ENCODE results near the gene CCDC124.
A peak's percentile ranks its signal among the peaks of the same experiment; 100 is the strongest.

CCDC124 gene

GRCh38 chr19:17937371-17937900, 4.6 kb downstream of the CCDC124 start:
- no peak for DNase-seq

DNA sequence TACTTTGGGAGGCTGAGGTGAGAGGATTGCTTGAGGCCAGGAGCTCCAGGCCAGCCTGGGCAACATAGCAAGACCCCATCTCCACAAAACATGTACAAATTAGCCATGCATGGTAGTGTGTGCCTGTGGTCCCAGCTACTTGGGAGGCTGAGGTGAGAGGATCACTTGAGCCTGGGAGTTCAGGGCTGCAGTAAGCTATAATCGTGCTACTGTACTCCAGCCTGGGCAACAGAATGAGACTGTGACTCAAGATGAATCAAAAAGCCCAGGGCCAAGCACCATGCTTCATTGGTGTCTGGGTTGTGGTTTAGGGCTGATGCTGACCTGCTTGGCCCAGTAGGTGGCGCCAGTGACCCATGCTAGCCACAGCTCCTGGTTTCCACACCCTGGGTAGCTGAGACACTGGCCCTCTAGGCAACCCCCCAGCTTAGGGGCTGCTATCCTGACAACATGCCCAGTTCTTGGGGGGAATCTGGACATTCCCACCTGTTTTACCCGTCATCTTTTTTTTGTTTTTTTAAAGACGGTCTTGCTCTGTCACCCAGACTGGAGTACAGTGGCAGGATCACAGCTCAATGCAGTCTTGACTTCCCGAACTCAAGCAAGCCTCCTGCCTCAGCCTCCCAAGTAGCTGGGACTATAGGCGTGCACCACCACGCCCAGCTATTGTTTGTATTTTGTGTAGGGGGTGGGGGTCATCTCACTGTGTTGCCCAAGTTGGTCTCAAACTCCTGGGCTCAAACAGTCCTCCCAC, 5.5 kb downstream of the CCDC124 start:
- DNase-seq = peak; percentile 80

DNA sequence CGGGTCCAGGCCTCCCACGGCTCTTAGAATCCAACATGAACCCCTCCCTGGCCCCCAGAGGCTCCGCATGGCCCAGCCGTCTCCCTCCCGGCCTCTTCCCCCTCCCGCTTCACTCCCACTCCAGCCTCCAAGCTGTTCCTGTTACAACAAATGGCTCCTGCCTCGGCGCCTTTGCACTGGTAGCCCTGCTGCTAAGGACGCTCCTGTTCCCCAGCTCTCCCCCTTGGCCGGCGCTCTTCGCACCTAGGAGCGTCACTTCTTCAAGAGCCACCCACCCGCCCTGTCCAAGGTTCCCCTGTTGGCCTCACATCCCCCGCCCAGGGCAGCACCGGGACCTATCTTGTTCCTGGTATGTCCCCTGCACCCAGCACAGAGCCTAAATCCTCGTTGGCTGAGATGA, 9.4 kb downstream of the CCDC124 start:
- no peak for DNase-seq

- no peak for DNase-seq
Measured at GRCh38 chr19:17942582-17943273, 9.9 kb downstream of the CCDC124 start.

DNA sequence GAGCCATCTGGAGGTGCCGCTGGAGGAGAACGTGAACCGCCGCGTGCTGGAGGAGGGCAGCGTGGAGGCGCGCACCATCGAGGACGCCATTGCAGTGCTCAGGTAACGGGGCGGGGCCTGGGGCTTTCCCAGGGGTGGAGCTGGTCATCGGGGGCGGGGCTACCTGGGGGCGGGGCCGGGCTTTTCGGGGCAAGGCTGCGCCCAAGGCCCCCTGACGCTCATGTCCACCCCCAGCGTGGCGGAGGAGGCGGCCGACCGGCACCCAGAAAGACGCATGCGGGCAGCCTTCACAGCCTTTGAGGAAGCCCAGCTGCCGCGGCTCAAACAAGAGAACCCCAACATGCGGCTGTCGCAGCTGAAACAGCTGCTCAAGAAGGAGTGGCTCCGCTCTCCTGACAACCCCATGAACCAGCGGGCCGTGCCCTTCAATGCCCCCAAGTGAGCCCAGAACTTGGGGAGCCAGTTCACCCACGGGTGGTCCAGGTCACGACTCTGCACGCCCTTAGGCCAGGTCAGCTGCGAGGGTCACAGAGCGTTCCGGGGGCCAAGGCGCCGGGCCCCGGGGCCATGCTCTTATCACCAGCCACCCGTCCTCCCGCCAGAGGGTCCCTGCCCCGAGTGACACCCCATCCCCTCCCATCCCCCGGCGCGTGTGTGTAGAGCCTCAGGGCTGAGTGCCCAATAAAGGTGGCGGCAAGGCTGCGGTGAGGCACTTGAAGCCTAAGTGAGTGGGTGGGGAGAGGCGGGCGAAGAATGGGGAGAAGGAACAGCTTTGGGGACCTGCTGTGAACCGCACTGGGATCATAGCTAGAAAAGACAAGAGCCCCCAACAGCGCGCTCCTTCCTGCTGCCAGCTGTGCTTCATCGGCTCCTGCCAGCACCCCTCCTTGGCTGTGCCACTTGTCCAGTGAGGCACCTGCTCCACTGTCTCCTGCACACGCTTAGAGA, 10.7 kb downstream of the CCDC124 start:
- no peak for DNase-seq

GRCh38 chr19:17944301-17944700, 11.5 kb downstream of the CCDC124 start:
- no peak for DNase-seq

GRCh38 chr19:17946965-17947784, 14.4 kb downstream of the CCDC124 start:
- DNase-seq = no peak

DNA sequence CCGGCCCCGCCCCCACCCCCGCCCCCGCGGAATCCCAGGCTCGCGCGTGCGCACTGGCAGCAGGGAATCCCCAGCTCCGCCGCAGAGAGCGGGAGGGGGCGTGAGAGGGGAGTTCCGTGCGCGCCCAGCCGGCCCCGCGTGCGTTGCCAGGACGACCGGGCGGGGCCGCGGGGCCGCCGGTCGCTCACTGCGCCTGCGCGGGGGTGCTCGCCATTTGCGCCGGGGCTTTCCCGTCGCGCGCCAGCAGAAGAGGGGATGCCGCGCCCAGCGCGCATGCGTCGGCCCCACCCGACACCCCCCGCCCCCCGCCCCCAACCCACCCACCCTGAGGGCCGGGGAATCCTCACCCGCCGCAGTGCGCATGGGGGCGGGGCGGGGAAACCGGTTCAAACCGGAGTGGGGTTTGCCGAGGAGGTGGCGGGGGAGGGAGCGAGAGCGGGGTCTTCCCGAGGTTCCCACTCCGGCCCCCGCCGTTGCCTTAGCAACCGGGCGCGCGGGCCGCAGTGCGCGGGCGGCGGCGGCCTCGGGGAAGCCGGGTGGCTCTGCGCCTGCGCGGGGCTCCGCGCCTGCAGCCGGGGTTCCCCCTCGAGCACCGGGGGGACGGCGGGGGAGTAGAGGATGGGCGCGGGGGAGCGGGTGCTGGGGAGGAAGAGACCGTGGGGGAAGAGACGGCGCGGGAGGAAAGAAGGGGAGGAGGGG, 15.1 kb downstream of the CCDC124 start:
- peak; percentile 96 for DNase-seq

DNA sequence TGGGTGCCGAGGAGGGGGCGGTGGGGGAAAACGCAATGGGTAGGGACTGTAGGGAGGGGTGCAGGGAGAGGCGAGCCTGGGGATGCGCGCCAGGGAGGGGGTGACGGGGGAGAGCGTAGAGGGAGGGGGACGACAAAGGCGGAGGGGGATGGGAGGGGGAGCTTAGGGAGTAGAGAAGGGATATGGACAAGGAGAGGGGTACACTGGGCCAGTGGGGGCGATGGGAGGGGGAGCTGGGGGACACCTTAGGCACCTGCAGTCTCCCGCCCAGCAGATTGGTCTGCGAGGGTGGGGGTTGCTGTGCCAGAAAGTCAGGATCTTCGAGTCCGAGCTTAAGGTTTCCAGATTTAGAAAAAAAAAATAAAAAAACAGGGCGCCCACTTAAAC, 15.7 kb downstream of the CCDC124 start:
- no peak for DNase-seq

DNA sequence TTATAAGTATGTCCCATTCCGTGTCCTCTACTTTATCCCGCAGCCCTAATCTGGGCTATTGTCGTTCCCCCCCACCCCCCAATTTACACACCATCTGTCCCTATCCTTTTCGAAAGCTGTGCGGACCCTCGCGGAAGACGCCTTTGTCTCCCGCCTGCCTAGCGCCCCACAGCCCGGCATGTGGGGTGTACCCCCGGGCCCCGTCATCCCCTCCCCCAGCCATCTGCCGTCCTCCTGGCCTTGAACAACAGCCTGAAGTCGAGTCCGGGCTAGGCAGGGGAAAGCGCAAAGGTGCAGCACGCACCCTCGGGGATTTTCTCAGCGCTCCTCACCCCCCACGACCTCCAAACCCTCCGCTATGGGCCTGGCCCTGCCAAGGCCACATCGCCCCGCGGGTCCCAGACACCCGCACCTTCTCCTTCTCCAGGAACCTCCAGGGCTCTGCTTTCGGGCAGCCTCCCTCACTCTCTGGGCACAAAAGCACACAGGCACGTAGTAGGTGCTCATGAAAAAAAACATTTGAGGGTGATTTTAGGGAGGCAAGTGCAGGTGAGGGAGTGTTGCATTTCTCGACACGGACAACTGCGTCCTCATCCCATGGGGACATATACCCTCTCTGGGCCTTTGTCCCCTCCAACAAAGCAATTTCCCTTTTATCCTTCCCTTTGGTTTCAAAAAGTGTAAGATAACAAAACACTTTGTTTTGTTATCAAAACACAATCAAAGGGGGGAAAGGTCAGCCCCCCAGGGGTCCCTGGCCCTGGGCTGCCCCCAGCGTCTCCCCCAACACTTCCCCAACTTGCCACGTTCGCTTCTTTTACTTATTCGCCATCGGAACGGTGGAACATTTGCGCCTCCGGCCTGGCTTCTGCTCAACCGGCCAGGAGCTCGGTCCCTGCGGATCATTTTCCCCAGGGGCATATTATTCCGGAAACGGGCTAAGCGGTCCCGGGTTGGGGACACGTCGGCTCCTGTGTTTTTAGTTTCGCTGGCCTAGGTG, 16.4 kb downstream of the CCDC124 start:
- DNase-seq = no peak

DNA sequence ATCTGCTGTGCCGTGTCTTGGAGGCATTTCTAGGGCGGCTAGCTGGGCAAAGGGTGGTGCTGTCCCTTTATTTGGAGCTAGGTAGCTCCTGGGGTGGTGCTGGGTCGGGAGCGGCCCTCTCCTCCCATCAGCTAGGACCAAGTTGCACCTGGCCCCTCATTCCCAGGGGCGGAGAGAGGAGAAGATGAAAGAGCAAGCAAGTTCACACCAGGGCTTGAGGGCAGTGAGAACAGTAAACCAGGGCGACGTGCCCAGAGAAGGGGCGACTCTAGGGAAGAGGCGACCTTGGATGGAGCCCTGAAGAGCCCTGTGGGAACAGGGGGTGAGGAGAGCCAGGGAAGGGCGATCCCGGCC, 17.1 kb downstream of the CCDC124 start:
- no peak for DNase-seq

DNA sequence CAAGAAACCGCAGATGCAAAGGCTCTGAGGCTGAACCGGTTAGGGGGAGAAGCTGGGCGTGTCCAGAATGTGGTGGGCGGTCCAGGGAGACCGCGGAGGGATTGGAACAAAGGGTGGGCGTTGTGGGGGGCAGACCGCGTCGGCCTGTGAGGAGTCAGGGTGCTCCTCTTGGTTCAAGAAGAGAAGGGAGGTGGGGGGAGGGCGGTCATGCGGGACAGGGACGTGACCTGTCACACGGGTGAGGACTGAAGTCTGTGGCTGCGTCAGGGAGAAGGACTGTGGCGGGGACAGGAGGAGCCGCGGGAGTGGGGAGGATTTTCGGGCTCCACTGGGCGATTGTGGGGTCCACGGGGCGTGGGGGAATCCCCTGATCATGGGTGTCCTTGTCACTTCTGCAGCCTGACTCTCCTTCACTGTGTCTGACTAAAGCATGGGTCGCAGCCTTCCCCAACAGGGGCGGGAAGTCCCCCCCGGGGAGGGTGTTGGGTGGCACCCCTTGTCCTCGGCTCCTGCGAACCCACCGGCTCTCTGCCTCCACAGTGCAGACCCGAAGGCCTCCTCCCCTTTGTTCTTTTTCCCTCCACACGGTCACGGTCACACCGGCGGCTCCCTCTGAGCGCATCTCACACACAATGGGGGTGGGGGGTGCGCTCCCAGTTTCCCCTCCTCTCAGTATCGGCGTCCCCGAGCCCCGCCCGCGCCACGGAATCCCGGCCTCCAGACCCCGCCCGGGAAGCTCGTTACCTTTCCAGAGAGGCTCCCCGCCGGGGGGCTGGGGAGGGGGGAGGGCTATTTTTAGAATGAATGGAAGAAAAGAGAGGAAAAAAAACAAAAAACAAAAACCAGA, 17.7 kb downstream of the CCDC124 start:
- DNase-seq = peak; percentile 53

DNA sequence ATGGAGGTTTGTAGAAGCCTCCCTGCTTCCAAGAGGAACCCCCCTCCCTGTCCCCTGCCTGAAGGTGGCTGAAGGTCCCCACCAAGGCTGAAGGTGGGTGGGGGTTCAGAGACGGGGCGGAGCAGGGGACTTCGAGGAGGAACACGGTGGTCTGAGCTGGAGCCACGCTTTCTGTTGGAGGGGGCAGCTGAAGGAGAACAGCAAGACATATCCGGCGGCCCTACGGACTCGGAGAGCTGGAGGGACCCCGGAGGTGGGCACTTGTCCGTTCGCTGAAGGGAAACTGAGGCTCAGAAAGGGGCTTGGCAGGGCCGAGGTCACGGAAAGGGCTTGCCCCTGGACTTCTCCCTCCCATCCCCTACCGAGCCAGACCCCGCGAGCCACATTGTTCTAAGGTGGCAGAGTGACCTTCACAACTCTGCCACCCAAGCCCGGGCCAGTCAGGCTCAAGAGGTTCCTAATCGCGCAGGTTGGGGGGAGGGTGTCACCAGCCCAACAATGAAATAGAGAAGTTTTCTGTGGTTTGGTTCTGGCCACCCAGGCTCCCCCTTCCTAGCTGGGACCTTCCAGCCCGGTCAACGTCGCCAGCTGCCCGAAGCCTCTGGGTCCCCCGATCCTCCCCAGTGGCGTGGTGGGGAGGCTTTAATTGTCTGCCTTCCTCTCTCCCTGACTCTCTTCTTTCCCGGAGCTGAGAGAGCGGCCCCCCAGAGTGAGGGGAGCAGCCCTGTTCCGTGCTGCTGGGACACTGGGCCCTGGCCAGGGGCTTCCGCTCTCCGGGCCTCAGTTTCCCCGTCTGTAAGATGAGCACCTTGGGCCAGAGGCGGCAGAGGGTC, 18.6 kb downstream of the CCDC124 start:
- DNase-seq = no peak

GRCh38 chr19:17951990-17952976, 19.5 kb downstream of the CCDC124 start:
- DNase-seq = no peak

DNA sequence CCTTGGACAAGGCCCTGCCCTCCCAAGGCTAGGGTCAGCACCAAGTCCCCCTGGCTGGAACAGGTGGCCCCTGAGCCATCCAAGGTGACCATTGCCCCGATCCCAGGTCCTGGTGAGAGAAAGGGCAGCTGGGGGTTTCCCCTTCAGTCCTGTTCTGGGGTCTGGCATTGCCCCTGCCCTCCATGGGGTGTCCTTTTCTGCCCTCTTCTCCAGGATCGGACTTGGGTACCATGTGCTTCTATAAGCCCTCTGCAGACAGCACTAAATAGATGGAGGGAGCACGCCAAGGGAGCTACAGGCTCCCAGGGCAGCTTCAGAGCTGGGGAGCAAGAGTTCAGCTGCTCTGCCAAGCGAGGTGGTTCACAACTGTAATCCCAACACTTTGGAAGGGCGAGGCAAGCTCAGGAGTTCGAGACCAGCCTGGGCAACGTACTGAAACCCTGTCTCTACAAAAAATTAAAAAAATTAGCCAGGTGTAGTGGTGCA, 20.5 kb downstream of the CCDC124 start:
- no peak for DNase-seq

DNA sequence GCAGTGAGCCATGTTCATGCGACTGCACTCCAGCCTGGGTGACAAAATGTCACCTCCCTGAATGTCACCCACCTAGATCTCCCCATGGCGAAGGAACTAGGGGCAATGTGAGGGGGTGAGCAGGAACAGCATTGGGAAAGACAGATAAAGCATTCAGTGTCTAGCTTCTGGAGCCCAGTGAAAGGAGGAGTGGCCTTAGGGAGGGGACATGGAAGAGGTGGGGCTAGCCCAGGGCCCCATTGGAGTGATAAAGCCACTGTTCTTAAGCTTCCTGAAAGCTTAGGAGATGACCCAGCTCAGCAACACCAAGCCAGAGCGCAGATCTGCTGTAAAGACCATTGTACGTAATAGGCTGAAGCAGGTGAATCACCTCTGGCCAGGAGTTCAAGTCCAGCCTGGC, 21.1 kb downstream of the CCDC124 start:
- no peak for DNase-seq

- no peak for DNase-seq
Measured at GRCh38 chr19:17954401-17954800, 21.6 kb downstream of the CCDC124 start.
